Calu3 (cell line): ENCODE results near the gene PCBD2. TPM values are rescaled to one million over a fixed set of nuclear protein-coding genes. Genes with fewer than 3 reads are reported as not detected.

Source experiments
- BruUV-seq: library from RNA; stranded (reverse); fragments of 400-500 nt; replicated peaks from 2 replicates; lab custom pipeline; 2021; lab: Mats Ljungman, UMichigan
- CTCF ChIA-PET: fragments of 300-600 bp; sonication (Branson Sonifier 250); formaldehyde crosslinking; loops from one replicate; lab custom pipeline; 2022; ENCODE audit warnings: antibody characterized with exemption; lab: Charles Lee
- DNase-seq: peaks from one replicate; pipeline ENCODE4 v3.0.0; 2022
- H3K27ac Mint-ChIP-seq: one replicate; pipeline ENCODE4 v1.8.0; 2022; ENCODE audit warnings: mixed read lengths; ENCODE audit not compliant: unreplicated experiment
- H3K27me3 Mint-ChIP-seq: one replicate; pipeline ENCODE4 v1.8.0; 2022; ENCODE audit warnings: mixed read lengths; ENCODE audit not compliant: unreplicated experiment
- H3K36me3 Mint-ChIP-seq: one replicate; pipeline ENCODE4 v1.8.0; 2022; ENCODE audit warnings: mild to moderate bottlenecking, moderate library complexity, mixed read lengths; ENCODE audit not compliant: insufficient read depth, unreplicated experiment
- H3K4me1 Mint-ChIP-seq: one replicate; pipeline ENCODE4 v1.8.0; 2022; ENCODE audit warnings: mild to moderate bottlenecking, low read depth, mixed read lengths; ENCODE audit not compliant: unreplicated experiment
- H3K4me3 Mint-ChIP-seq: one replicate; pipeline ENCODE4 v1.8.0; 2022; ENCODE audit warnings: mild to moderate bottlenecking, low read depth, moderate library complexity, mixed read lengths; ENCODE audit not compliant: unreplicated experiment
- H3K9me3 Mint-ChIP-seq: one replicate; pipeline ENCODE4 v1.8.0; 2022; ENCODE audit warnings: low read depth, mixed read lengths; ENCODE audit not compliant: unreplicated experiment
- intact Hi-C: fragments of 100-400 bp; cut with micrococcal nuclease; formaldehyde crosslinking; loops from one replicate; pipeline ENCODE4 v1.10.0; 2022; ENCODE audit not compliant: unreplicated experiment
- microRNA-seq: library from miRNA; unstranded; fragments of <30 nt; microRNA quantifications from one replicate; pipeline ENCODE4 v1.2.0, GENCODE V29; 2022
- total RNA-seq: library from RNA; stranded (reverse); gene quantifications from 2 replicates; pipeline ENCODE4 v1.2.3, GENCODE V29; 2022
- TF ChIP-seq, protein P1 (sequence below): fragments of 200-600 bp; IDR thresholded peaks from one replicate; pipeline ENCODE4 v1.8.0; 2022; ENCODE audit warnings: antibody characterized with exemption; ENCODE audit not compliant: unreplicated experiment

PCBD2 gene
- total RNA-seq, 1 experiment from 2014 or later = 18.1 TPM

DNA sequence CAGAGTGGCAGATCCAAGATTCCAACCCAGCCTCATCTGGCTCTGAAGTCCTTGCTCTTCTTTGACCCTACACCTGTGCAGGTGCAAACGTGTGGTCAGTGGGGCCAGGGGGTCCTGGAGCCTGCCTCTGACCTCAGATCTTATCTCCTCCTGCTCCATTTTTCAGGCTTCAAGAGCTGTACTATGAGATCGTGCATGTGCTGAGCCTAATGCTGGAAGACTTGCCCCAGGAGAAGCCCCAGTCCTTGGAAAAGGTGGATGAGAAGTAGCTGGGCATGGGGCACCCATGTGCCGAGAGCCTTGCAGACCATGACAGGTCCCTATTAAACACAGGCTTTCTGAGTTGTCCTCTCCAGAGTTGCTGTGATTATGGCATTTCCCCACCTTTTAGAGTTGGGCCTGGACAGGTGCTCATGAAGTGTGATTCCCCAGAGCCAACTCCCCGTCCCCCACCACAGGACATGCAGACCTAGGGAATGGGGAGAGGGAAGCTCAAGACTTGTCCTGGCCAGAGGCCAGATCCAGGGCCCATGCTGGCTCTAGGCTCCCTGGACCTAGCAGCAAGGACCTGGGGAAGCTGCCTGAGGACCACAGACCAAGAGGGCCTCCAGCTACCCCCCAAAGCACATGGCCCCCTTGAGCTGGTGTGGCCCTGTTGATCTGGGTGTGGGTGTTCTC is 106.6 kb downstream of the PCBD2 start:
- Mint-ChIP-seq H3K4me1 (peaks cover 6% of the 10 kb centered on the region), H3K36me3 (no peaks in the 10 kb centered on the region), H3K4me3 (no peak overlapping the region), H3K9me3 (no peaks in the 10 kb centered on the region), H3K27me3 (no peaks in the 10 kb centered on the region), H3K27ac (no peak overlapping the region)
- BruUV-seq = no TSS peak
- intact Hi-C loops = loop anchor here (1.0 kb wide), 1 partner anchor 180 kb away; no protein-coding TSS in a partner anchor
- TF ChIP-seq, protein P1, sequence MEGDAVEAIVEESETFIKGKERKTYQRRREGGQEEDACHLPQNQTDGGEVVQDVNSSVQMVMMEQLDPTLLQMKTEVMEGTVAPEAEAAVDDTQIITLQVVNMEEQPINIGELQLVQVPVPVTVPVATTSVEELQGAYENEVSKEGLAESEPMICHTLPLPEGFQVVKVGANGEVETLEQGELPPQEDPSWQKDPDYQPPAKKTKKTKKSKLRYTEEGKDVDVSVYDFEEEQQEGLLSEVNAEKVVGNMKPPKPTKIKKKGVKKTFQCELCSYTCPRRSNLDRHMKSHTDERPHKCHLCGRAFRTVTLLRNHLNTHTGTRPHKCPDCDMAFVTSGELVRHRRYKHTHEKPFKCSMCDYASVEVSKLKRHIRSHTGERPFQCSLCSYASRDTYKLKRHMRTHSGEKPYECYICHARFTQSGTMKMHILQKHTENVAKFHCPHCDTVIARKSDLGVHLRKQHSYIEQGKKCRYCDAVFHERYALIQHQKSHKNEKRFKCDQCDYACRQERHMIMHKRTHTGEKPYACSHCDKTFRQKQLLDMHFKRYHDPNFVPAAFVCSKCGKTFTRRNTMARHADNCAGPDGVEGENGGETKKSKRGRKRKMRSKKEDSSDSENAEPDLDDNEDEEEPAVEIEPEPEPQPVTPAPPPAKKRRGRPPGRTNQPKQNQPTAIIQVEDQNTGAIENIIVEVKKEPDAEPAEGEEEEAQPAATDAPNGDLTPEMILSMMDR = no peak
- no peak for DNase-seq
- CTCF ChIA-PET = interaction anchor here (0.6 to 1.9 kb wide), 4 partner anchors 14 to 180 kb away, joined by 3 to 5 read pairs (median 5); no protein-coding TSS in a partner anchor

DNA sequence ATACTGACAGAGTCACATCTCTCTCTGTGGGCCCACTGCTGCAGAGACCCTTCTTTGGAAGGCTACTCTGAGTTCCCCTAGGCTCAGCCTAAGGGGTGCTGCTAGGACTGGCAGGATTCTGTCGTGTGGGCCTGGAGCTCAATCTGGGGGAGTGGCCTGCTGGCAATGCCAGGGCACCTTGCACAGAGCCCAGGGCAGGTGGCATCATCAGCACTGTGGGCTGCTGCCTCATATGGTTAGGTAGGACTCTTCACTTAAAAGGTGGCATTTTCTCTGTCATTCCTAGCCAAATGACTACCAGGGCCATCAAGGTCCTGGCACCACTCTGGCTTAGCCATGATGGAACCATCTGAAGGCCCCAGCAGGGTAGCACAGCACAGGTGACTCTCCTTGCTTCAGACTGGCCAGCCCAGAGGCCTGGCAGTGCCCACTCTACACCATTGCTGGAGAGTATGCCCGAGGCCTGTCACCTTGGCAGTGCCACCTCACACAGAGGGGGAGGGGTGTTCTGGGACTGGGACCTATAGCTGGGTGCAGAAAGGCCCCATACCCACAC is 107.2 kb downstream of the PCBD2 start:
- no peaks in the 10 kb centered on the region for H3K27me3 Mint-ChIP-seq

More for the DNA sequence above, 107.2 kb downstream of the PCBD2 start:
- no peaks in the 10 kb centered on the region for H3K9me3 Mint-ChIP-seq
- CTCF ChIA-PET = interaction anchor here (1.4 to 1.9 kb wide), 2 partner anchors 13 to 179 kb away, joined by 5 read pairs; no protein-coding TSS in a partner anchor
- no peaks in the 10 kb centered on the region for H3K36me3 Mint-ChIP-seq
- DNase-seq = no peak
- BruUV-seq = no TSS peak
- no peak overlapping the region for H3K4me3 Mint-ChIP-seq
- H3K4me1 Mint-ChIP-seq = peaks cover 6% of the 10 kb centered on the region
- H3K27ac Mint-ChIP-seq = no peak overlapping the region
- intact Hi-C loops = no loop called here
- TF ChIP-seq, protein P1 = no peak

Small RNA genes within 50 kb of the gene (microRNA-seq; reads per million reads assigned to microRNA genes)
- gene MIR4461 = not detected

Other genes starting within 250 kb of the PCBD2 start
- gene CAMLG, start 166.6 kb upstream of the PCBD2 start, total RNA-seq = 21.7 and 22.8 TPM in 2 replicates
- gene DDX46, start 146.4 kb upstream of the PCBD2 start, total RNA-seq = 88.2 and 95.8 TPM in 2 replicates
- gene C5orf24, start 59.2 kb upstream of the PCBD2 start, total RNA-seq = 59.6 and 63.4 TPM in 2 replicates
- 33.8 and 34.2 TPM in 2 replicates for gene TXNDC15, start 30.8 kb upstream of the PCBD2 start, total RNA-seq
- 1.4 and 1.5 TPM in 2 replicates for gene CATSPER3, start 62.8 kb downstream of the PCBD2 start, total RNA-seq
- gene PITX1, start 129.1 kb downstream of the PCBD2 start, total RNA-seq = 12.1 and 12.9 TPM in 2 replicates